ENCODE measurements around the gene ACVR1. TPM values are rescaled to one million over a fixed set of nuclear protein-coding genes. Genes with fewer than 3 reads are reported as not detected.

ACVR1 gene
- total and polyA plus RNA-seq, 9 of the 15 experiments (the other 6 are each of a cell fraction or from before 2014, with no cell fraction given): 3.8 to 14.3 (median 6.9) TPM

DNA sequence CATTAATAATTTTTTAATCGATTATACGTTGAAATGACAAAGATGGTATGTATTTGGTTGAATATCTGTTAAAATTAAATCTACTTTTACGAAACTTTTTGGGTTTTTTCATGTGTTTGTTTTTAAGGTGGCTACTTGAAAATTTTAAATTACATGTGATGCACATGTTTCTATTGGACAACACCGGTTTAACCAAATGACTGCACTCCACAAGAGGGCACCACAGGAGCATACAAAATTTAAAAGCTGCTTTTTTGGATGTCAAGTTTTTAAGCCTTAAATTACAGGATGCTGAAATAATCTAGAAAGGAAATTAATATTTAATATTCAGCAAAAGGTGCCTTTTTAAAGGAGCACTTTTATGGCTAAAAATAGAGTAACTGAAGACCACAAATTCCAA is 98.7 kb downstream of the ACVR1 start (continued):
- TF ChIP-seq, protein P1, sequence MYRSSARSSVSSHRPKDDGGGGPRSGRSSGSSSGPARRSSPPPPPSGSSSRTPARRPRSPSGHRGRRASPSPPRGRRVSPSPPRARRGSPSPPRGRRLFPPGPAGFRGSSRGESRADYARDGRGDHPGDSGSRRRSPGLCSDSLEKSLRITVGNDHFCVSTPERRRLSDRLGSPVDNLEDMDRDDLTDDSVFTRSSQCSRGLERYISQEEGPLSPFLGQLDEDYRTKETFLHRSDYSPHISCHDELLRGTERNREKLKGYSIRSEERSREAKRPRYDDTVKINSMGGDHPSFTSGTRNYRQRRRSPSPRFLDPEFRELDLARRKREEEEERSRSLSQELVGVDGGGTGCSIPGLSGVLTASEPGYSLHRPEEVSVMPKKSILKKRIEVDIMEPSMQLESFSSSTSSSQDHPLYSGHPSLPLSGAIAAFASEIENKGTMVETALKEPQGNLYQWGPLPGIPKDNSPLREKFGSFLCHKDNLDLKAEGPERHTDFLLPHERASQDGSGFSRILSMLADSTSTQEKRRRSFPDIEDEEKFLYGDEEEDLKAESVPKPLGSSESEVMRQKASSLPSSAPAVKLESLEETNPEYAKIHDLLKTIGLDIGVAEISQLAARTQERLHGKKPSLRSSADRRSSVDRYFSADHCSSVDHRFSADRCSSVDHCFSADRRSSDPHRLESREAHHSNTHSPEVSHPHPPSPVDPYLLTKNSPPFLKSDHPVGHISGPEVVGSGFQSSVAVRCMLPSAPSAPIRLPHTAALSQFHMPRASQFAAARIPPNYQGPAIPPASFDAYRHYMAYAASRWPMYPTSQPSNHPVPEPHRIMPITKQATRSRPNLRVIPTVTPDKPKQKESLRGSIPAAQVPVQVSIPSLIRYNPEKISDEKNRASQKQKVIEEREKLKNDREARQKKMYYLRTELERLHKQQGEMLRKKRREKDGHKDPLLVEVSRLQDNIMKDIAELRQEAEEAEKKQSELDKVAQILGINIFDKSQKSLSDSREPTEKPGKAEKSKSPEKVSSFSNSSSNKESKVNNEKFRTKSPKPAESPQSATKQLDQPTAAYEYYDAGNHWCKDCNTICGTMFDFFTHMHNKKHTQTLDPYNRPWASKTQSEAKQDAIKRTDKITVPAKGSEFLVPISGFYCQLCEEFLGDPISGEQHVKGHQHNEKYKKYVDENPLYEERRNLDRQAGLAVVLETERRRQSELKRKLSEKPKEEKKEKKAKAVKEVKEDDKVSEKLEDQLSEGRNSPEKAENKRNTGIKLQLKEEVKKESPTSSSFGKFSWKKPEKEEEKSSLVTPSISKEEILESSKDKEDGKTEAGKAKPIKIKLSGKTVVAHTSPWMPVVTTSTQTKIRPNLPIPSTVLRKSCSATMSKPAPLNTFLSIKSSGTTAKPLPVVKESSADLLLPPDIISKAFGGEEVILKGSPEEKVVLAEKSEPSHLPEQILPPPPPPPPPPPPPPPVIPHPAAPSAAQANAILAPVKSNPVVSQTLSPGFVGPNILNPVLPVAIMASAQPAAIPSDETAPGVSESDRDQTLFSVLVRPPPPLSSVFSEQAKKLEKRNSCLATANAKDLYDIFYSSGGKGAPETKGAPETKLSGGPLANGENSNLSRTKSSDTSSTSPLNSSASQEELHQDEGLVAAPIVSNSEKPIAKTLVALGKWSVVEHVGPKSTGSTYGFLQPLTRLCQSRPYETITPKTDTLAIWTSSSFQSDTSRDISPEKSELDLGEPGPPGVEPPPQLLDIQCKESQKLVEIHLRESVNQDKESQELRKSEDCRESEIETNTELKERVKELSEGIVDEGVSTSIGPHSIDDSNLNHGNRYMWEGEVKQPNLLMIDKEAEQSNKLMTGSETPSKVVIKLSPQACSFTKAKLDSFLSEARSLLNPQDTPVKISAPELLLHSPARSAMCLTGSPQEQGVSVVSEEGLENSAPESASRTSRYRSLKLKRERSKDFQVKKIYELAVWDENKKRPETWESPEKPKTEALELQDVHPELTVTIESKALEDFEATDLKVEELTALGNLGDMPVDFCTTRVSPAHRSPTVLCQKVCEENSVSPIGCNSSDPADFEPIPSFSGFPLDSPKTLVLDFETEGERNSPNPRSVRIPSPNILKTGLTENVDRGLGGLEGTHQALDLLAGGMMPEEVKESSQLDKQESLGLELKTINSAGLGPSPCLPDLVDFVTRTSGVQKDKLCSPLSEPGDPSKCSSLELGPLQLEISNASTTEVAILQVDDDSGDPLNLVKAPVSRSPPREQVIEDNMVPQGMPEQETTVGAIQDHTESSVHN (IDR thresholded peaks at IDR 0.05; ENCODE audit: borderline replicate concordance in 1 of 2, low read depth in 1 of 2): no peak
- TF ChIP-seq, protein P2, sequence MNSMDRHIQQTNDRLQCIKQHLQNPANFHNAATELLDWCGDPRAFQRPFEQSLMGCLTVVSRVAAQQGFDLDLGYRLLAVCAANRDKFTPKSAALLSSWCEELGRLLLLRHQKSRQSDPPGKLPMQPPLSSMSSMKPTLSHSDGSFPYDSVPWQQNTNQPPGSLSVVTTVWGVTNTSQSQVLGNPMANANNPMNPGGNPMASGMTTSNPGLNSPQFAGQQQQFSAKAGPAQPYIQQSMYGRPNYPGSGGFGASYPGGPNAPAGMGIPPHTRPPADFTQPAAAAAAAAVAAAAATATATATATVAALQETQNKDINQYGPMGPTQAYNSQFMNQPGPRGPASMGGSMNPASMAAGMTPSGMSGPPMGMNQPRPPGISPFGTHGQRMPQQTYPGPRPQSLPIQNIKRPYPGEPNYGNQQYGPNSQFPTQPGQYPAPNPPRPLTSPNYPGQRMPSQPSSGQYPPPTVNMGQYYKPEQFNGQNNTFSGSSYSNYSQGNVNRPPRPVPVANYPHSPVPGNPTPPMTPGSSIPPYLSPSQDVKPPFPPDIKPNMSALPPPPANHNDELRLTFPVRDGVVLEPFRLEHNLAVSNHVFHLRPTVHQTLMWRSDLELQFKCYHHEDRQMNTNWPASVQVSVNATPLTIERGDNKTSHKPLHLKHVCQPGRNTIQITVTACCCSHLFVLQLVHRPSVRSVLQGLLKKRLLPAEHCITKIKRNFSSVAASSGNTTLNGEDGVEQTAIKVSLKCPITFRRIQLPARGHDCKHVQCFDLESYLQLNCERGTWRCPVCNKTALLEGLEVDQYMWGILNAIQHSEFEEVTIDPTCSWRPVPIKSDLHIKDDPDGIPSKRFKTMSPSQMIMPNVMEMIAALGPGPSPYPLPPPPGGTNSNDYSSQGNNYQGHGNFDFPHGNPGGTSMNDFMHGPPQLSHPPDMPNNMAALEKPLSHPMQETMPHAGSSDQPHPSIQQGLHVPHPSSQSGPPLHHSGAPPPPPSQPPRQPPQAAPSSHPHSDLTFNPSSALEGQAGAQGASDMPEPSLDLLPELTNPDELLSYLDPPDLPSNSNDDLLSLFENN (IDR thresholded peaks at IDR 0.05; ENCODE audit: low read depth in 2 of 2, low read length in 2 of 2): no peak
- TF ChIP-seq SMARCE1 (IDR thresholded peaks at IDR 0.05) (no peak), ZNF239 (CRISPR knock-in tag; IDR thresholded peaks at IDR 0.05) (no peak), KDM5B (IDR thresholded peaks at IDR 0.05; ENCODE audit: insufficient replicate concordance, low read depth, low read length) (no peak), ZNF263 (CRISPR knock-in tag; IDR thresholded peaks at IDR 0.05; ENCODE audit: borderline replicate concordance) (no peak), NR2F6 (CRISPR knock-in tag; IDR thresholded peaks at IDR 0.05) (no peak), POLR3A (IDR thresholded peaks at IDR 0.05; ENCODE audit: borderline replicate concordance, extremely low read depth, insufficient read depth, insufficient read length) (no peak)
- TF ChIP-seq, protein P3, sequence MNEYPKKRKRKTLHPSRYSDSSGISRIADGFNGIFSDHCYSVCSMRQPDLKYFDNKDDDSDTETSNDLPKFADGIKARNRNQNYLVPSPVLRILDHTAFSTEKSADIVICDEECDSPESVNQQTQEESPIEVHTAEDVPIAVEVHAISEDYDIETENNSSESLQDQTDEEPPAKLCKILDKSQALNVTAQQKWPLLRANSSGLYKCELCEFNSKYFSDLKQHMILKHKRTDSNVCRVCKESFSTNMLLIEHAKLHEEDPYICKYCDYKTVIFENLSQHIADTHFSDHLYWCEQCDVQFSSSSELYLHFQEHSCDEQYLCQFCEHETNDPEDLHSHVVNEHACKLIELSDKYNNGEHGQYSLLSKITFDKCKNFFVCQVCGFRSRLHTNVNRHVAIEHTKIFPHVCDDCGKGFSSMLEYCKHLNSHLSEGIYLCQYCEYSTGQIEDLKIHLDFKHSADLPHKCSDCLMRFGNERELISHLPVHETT (CRISPR knock-in tag; conservative IDR thresholded peaks at IDR 0.05 in 1 of 2, IDR thresholded peaks at IDR 0.05 in 1 of 2): no peak
- TF ChIP-seq, protein P4, sequence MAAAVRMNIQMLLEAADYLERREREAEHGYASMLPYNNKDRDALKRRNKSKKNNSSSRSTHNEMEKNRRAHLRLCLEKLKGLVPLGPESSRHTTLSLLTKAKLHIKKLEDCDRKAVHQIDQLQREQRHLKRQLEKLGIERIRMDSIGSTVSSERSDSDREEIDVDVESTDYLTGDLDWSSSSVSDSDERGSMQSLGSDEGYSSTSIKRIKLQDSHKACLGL (CRISPR knock-in tag; IDR thresholded peaks at IDR 0.05; ENCODE audit: borderline replicate concordance, poor library complexity, severe bottlenecking): no peak
- TF ChIP-seq, protein P5, sequence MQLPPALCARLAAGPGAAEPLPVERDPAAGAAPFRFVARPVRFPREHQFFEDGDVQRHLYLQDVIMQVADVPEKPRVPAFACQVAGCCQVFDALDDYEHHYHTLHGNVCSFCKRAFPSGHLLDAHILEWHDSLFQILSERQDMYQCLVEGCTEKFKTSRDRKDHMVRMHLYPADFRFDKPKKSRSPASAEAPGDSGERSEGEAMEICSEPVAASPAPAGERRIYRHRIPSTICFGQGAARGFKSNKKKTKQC (CRISPR knock-in tag; IDR thresholded peaks at IDR 0.05): no peak

All from K562 (cell line).